ENCODE measurements around the gene TOMT. TPM values are rescaled to one million over a fixed set of nuclear protein-coding genes. Genes with fewer than 3 reads are reported as not detected.

TOMT gene
- total and polyA plus RNA-seq, 2 of the 4 experiments (the other 2 are of a cell fraction) = not detected

- Histone ChIP-seq H3K9ac (ENCODE audit: low read depth, low read length) (no peak overlapping the region), H2BK120ac (ENCODE audit: low read depth, low read length) (no peak overlapping the region), H2AK9ac (replicated peaks; ENCODE audit: low read depth, low read length, poor library complexity) (no peak overlapping the region), H3K4ac (ENCODE audit: low read depth, low read length) (no peak overlapping the region; the same call in 1 of the 2 replicates), H3K36me3 (ENCODE audit: control insufficient read depth, insufficient read depth, low read length) (peaks cover 41% of the 10 kb centered on the region), H2BK5ac (ENCODE audit: low read depth, low read length, poor library complexity, severe bottlenecking) (no peak overlapping the region), H4K8ac (ENCODE audit: low read depth in 2 of 2, low read length in 2 of 2) (peak overlapping the region in 1 of 2 experiments; percentile 23; a peak in 1 of 4 replicates), H3K9me3 (ENCODE audit: control insufficient read depth, insufficient read depth, low read length) (no peaks in the 10 kb centered on the region), H2AFZ (replicated peaks; ENCODE audit: low read length, poor library complexity) (no peak overlapping the region), H3K18ac (ENCODE audit: low read depth, low read length) (no peak overlapping the region), H3K4me2 (ENCODE audit: low read depth, low read length) (no peak overlapping the region), H3K79me1 (ENCODE audit: low read depth in 1 of 2, low read length in 2 of 2) (peaks cover 34 to 66% of the 10 kb centered on the region in 2 experiments), H2BK15ac (ENCODE audit: low read depth, low read length) (no peak overlapping the region), H3K23ac (ENCODE audit: low read depth, low read length) (peak overlapping the region; percentile 35; the same call in 1 of the 2 replicates), H3K4me1 (ENCODE audit: control insufficient read depth, insufficient read depth, low read length) (peaks cover 9% of the 10 kb centered on the region), H2AK5ac (ENCODE audit: low read depth, low read length) (no peak overlapping the region), H4K91ac (ENCODE audit: insufficient read depth, low read depth, low read length) (no peak overlapping the region), H3K9me1 (ENCODE audit: insufficient read depth, low read length) (peaks cover 35% of the 10 kb centered on the region), H3K14ac (replicated peaks; ENCODE audit: low read depth, low read length) (no peak overlapping the region), H3K4me3 (ENCODE audit: insufficient read depth, low read depth, low read length) (no peak overlapping the region), H2BK20ac (ENCODE audit: low read depth, low read length) (no peak overlapping the region), H3K56ac (ENCODE audit: extremely low read depth, insufficient read depth, low read length) (no peak overlapping the region), H4K5ac (ENCODE audit: low read depth, low read length) (no peak overlapping the region), H4K20me1 (ENCODE audit: insufficient read depth, low read length) (no peaks in the 10 kb centered on the region; the same call in 1 of the 2 replicates), H3K27ac (ENCODE audit: insufficient read depth, low read length) (no peak overlapping the region), H3K27me3 (ENCODE audit: control insufficient read depth, insufficient read depth, low read length) (no peaks in the 10 kb centered on the region)
- ATAC-seq (ENCODE audit: low read depth) = no peak
- dilution Hi-C loops (cut with HindIII; ENCODE audit: low sequenced_read_pairs, unreplicated experiment) = no loop called here
- DNase-seq = no peak
- CTCF ChIA-PET = interaction anchor here (0.6 to 0.9 kb wide), 2 partner anchors 75 to 314 kb away, joined by 4 to 8 read pairs; no protein-coding TSS in a partner anchor
- no TSS peak for BruUV-seq (replicated peaks)
- POLR2A ChIA-PET (ENCODE audit: unreplicated experiment) = interaction anchor here (0.5 to 1.1 kb wide), 2 partner anchors 41 to 86 kb away, joined by 3 to 10 read pairs; no protein-coding TSS in a partner anchor
- WGBS, 2 experiments (ENCODE audit: extremely low coverage in 2 of 2, insufficient read length in 1 of 2) = no CpG with 5 or more reads among the region's 3 CpGs
- TF ChIP-seq RAD21 (IDR thresholded peaks at IDR 0.05; ENCODE audit: low read length) (no peak), FOS (IDR thresholded peaks at IDR 0.05; ENCODE audit: low read depth, low read length) (no peak), MXI1 (IDR thresholded peaks at IDR 0.05; ENCODE audit: borderline replicate concordance, low read depth, low read length) (no peak), RFX5 (IDR thresholded peaks at IDR 0.05; ENCODE audit: low read depth, low read length) (no peak), CHD1 (IDR thresholded peaks at IDR 0.05; ENCODE audit: low read depth, low read length) (no peak), CEBPB (IDR thresholded peaks at IDR 0.05; ENCODE audit: low read depth, low read length) (no peak), ELK1 (IDR thresholded peaks at IDR 0.05; ENCODE audit: borderline replicate concordance, low read depth, low read length) (no peak), NFE2L2 (IDR thresholded peaks at IDR 0.05; ENCODE audit: low read depth, low read length) (no peak), MAZ (IDR thresholded peaks at IDR 0.05; ENCODE audit: borderline replicate concordance, low read depth, low read length) (no peak), POLR2A (IDR thresholded peaks at IDR 0.05; ENCODE audit: low read depth, low read length) (no peak), BHLHE40 (IDR thresholded peaks at IDR 0.05; ENCODE audit: low read depth, low read length) (no peak), SMC3 (IDR thresholded peaks at IDR 0.05; ENCODE audit: low read depth, low read length) (no peak), RCOR1 (IDR thresholded peaks at IDR 0.05; ENCODE audit: insufficient replicate concordance, low read length) (no peak), MAFK (IDR thresholded peaks at IDR 0.05; ENCODE audit: low read depth, low read length) (no peak)
- TF ChIP-seq, protein P1, sequence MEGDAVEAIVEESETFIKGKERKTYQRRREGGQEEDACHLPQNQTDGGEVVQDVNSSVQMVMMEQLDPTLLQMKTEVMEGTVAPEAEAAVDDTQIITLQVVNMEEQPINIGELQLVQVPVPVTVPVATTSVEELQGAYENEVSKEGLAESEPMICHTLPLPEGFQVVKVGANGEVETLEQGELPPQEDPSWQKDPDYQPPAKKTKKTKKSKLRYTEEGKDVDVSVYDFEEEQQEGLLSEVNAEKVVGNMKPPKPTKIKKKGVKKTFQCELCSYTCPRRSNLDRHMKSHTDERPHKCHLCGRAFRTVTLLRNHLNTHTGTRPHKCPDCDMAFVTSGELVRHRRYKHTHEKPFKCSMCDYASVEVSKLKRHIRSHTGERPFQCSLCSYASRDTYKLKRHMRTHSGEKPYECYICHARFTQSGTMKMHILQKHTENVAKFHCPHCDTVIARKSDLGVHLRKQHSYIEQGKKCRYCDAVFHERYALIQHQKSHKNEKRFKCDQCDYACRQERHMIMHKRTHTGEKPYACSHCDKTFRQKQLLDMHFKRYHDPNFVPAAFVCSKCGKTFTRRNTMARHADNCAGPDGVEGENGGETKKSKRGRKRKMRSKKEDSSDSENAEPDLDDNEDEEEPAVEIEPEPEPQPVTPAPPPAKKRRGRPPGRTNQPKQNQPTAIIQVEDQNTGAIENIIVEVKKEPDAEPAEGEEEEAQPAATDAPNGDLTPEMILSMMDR (conservative IDR thresholded peaks at IDR 0.05; ENCODE audit: low read depth, low read length) = no peak
- TF ChIP-seq, protein P2, sequence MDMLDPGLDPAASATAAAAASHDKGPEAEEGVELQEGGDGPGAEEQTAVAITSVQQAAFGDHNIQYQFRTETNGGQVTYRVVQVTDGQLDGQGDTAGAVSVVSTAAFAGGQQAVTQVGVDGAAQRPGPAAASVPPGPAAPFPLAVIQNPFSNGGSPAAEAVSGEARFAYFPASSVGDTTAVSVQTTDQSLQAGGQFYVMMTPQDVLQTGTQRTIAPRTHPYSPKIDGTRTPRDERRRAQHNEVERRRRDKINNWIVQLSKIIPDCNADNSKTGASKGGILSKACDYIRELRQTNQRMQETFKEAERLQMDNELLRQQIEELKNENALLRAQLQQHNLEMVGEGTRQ (IDR thresholded peaks at IDR 0.05; ENCODE audit: low read depth, low read length) = no peak
- in situ Hi-C loops (cut with MboI; ENCODE audit: low sequenced_read_pairs) = no loop called here
- intact Hi-C loops (cut with micrococcal nuclease) = loop anchor here (5.0 kb wide), 1 partner anchor 82 kb away; no protein-coding TSS in a partner anchor
These were observed 5.7 kb upstream of the TOMT start for GRCh38 chr11:72100009-72100408.

Measured in IMR-90 (cell line).